HFFc6 (cell line): ENCODE data around the gene LMNA. TPM values are rescaled to one million over a fixed set of nuclear protein-coding genes. Genes with fewer than 3 reads are reported as not detected.

Experiments
- DNase-seq: peaks from one replicate; pipeline ENCODE4 v3.0.0-alpha.2; 2018
- H3K27ac Mint-ChIP-seq: 2 replicates; pipeline ENCODE4 v1.8.0; 2020; ENCODE audit warnings: mild to moderate bottlenecking, mixed read lengths
- H3K27me3 Mint-ChIP-seq: 2 replicates; pipeline ENCODE4 v1.8.0; 2021; ENCODE audit warnings: mild to moderate bottlenecking, moderate library complexity, mixed read lengths; ENCODE audit not compliant: insufficient read depth
- H3K36me3 Mint-ChIP-seq: 2 replicates; pipeline ENCODE4 v1.8.0; 2021; ENCODE audit warnings: low read depth, mixed read lengths
- H3K4me1 Mint-ChIP-seq: 2 replicates; pipeline ENCODE4 v1.8.0; 2020; ENCODE audit warnings: low read depth, mixed read lengths
- H3K4me3 Mint-ChIP-seq: 2 replicates; pipeline ENCODE4 v1.8.0; 2020; ENCODE audit warnings: mild to moderate bottlenecking, moderate library complexity, mixed read lengths
- H3K9me3 Mint-ChIP-seq: 2 replicates; pipeline ENCODE4 v1.8.0; 2020; ENCODE audit warnings: mild to moderate bottlenecking, mixed read lengths
- total RNA-seq, 6 experiments: library from RNA; stranded (reverse); fragmentation: NEBNext Ultra II Directional; extraction: Animal tissue kit (Norgen Biotek cat#: 25700); gene quantifications; 2 replicates in 1 of 6; 3 replicates in 5 of 6; pipeline ENCODE4 v1.2.3, GENCODE V29; 2021
- TF ChIP-seq, protein P1 (sequence below): fragments of 200-600 bp; sonication (generic); IDR thresholded peaks from 2 replicates; pipeline ENCODE4 v1.5.0; 2021; ENCODE audit warnings: antibody characterized with exemption, mild to moderate bottlenecking

Gene LMNA
- total RNA-seq, 6 experiments from 2014 or later, result 1,238 to 1,664 (median 1,535) TPM

DNA sequence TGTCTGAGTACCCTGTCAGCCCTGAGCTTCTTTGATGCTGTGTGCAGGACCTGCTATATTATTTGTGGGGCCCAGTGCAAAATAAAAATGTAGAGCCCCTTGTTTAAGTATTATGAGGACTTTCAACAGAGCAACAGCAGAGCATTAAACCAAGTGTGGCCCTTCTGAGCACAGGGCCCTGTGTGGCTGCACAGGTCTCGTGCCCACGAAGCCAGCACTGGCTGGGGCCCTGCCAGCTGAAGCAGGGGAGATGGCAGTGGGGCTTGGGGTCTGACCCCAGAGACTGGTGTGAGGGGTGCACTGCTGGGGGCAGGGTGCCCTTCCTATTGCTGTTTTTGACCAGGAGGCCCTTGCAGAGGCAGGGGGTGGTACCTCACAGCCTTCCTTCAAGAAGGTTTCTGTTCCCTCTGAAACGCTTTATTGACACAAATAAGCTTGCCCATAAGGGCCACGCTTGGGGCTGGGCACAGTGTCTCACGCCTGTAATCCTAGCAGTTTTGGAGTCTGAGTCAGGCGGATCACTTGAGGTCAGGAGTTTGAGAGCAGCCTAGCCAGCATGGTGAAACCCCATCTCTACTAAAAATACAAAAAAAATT, 36.7 kb downstream of the LMNA start:
- H3K4me3 Mint-ChIP-seq, result no peak overlapping the region
- H3K9me3 Mint-ChIP-seq, result peaks cover under 1% of the 10 kb centered on the region; the same call in 1 of the 2 replicates
- H3K36me3 Mint-ChIP-seq, result no peaks in the 10 kb centered on the region
- peak overlapping the region; percentile 11; the same call in 1 of the 2 replicates for H3K27ac Mint-ChIP-seq
- H3K4me1 Mint-ChIP-seq, result peaks cover 44% of the 10 kb centered on the region
- TF ChIP-seq, protein P1, sequence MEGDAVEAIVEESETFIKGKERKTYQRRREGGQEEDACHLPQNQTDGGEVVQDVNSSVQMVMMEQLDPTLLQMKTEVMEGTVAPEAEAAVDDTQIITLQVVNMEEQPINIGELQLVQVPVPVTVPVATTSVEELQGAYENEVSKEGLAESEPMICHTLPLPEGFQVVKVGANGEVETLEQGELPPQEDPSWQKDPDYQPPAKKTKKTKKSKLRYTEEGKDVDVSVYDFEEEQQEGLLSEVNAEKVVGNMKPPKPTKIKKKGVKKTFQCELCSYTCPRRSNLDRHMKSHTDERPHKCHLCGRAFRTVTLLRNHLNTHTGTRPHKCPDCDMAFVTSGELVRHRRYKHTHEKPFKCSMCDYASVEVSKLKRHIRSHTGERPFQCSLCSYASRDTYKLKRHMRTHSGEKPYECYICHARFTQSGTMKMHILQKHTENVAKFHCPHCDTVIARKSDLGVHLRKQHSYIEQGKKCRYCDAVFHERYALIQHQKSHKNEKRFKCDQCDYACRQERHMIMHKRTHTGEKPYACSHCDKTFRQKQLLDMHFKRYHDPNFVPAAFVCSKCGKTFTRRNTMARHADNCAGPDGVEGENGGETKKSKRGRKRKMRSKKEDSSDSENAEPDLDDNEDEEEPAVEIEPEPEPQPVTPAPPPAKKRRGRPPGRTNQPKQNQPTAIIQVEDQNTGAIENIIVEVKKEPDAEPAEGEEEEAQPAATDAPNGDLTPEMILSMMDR, result no peak
- peaks cover 40% of the 10 kb centered on the region for H3K27me3 Mint-ChIP-seq
- DNase-seq, result no peak

GRCh38 chr1:156152628-156153027, 38.1 kb downstream of the LMNA start:
- no peaks in the 10 kb centered on the region for H3K9me3 Mint-ChIP-seq
- TF ChIP-seq, protein P1, result no peak
- peak overlapping the region; percentile 10; the same call in 1 of the 2 replicates for H3K27ac Mint-ChIP-seq
- H3K27me3 Mint-ChIP-seq, result peaks cover 28% of the 10 kb centered on the region
- no peak for DNase-seq
- H3K36me3 Mint-ChIP-seq, result no peaks in the 10 kb centered on the region
- peak overlapping the region; percentile 51 for H3K4me3 Mint-ChIP-seq
- H3K4me1 Mint-ChIP-seq, result peaks cover 39% of the 10 kb centered on the region

DNA sequence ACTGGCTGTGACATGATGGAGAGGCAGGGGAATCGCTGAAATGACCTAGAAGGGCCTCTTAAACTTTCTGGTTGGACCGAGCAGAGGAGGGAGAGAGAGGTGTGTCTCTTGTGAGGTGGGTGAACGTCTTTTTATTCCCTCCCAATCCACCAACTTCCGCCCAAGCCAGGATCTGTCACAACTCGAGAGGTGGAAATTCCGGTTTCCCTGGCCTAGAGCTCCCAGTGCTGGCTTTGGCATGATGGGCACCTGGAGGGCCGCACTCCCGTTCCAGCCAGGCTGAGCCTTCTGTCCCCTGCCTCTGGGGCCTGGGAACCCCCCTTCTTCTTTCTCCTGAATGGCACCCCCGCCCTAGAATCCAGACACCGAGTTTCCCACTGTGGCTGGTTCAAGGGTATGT, 38.9 kb downstream of the LMNA start, which contains the start of gene SEMA4A:
TSS of gene SEMA4A (plus strand) at position 224 of the 400 bp plus-strand sequence. CDS start 994 bp downstream, outside the sequence.
- peaks cover 20% of the 10 kb centered on the region for H3K27me3 Mint-ChIP-seq
- no peak for DNase-seq
- H3K4me1 Mint-ChIP-seq, result peaks cover 39% of the 10 kb centered on the region
- H3K9me3 Mint-ChIP-seq, result no peaks in the 10 kb centered on the region
- peak within 1 kb of the TSS; percentile 10; the same call in 1 of the 2 replicates for H3K27ac Mint-ChIP-seq
- TF ChIP-seq, protein P1, result no peak
- peak within 1 kb of the TSS; percentile 51 for H3K4me3 Mint-ChIP-seq
- H3K36me3 Mint-ChIP-seq, result no peaks in the 10 kb centered on the region

DNA sequence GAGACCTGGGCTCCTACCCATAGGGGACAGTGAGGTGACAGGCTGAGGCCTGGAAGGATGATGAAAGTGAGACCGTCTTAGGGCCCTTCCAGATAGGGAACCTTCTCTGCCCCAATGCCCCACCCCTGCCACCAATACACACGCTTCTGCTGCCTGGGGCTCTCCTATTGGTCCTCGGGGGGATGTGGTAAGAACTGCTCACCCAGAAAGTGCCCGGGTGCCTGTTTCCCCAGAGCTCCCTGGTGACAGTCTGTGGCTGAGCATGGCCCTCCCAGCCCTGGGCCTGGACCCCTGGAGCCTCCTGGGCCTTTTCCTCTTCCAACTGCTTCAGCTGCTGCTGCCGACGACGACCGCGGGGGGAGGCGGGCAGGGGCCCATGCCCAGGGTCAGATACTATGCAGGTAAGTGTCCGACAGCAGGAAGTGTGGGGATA, 39.8 kb downstream of the LMNA start:
- no peak for DNase-seq
- H3K27me3 Mint-ChIP-seq, result peaks cover 13% of the 10 kb centered on the region
- TF ChIP-seq, protein P1, result no peak
- no peak overlapping the region for H3K4me3 Mint-ChIP-seq
- H3K27ac Mint-ChIP-seq, result no peak overlapping the region
- H3K9me3 Mint-ChIP-seq, result no peaks in the 10 kb centered on the region
- H3K36me3 Mint-ChIP-seq, result no peaks in the 10 kb centered on the region
- H3K4me1 Mint-ChIP-seq, result peaks cover 39% of the 10 kb centered on the region

DNA sequence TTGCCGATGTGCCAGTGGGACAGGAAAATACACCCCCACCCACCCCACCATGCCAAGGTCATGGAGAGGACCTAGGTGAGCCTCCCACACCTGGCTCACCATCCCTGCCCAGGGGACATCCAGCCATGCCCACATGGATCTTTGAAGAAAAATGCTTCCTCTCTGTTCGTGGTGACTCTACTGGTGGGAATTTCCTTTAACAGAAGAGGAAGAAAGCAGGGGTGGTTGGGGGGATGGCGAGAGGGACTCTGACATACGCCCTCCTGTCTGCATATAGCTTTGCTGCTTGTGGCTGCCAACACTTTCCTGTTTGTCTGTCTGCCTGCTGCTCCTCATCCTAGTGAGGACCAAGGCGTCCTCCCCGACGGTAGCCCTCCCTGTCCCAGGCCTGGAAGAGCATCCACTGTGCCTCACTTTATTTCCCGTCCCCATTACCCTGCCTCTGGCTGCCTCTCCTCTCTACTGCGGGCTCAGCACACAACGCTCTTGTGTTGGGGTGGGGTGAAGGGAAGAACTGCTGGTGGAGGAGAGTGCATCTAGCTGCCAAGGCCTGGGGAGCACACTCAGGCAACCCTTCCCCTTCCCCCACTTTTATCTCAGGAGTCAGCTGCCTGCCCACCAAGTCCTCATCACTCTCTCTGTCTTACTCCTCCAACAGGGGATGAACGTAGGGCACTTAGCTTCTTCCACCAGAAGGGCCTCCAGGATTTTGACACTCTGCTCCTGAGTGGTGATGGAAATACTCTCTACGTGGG, 41.4 kb downstream of the LMNA start:
- Mint-ChIP-seq H3K36me3 (no peaks in the 10 kb centered on the region), H3K9me3 (no peaks in the 10 kb centered on the region), H3K27me3 (peaks cover 3% of the 10 kb centered on the region), H3K27ac (no peak overlapping the region), H3K4me3 (no peak overlapping the region), H3K4me1 (peaks cover 40% of the 10 kb centered on the region)
- TF ChIP-seq, protein P1, result no peak
- no peak for DNase-seq
